ENCODE measurements around the gene ALDH2. TPM values are rescaled to one million over a fixed set of nuclear protein-coding genes. Genes with fewer than 3 reads are reported as not detected.

Gene ALDH2
- total and polyA plus RNA-seq, 10 of the 15 experiments (the other 5 are each of a cell fraction or from before 2014, with no cell fraction given): 1.4 to 16.4 (median 8.7) TPM

DNA sequence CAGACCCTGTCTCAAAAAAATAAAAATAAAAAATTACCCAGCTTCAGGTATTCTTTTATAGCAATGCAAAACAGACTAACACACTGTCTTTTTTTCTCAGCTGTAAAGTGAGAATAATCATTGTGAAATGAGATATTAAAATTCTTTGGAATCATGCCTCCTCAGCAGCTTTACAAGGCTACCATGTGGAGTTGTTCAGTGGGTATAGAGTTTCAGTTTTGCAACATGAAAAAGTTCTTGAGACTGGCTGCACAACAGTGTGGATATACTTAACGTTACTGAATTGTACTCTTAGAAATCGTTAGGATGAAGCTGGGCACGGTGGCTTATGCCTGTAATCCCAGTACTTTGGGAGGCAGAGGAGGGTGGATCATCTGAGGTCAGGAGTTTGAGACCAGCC, 59.6 kb downstream of the ALDH2 start (continued):
- TF ChIP-seq, protein P1, sequence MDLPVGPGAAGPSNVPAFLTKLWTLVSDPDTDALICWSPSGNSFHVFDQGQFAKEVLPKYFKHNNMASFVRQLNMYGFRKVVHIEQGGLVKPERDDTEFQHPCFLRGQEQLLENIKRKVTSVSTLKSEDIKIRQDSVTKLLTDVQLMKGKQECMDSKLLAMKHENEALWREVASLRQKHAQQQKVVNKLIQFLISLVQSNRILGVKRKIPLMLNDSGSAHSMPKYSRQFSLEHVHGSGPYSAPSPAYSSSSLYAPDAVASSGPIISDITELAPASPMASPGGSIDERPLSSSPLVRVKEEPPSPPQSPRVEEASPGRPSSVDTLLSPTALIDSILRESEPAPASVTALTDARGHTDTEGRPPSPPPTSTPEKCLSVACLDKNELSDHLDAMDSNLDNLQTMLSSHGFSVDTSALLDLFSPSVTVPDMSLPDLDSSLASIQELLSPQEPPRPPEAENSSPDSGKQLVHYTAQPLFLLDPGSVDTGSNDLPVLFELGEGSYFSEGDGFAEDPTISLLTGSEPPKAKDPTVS (IDR thresholded peaks at IDR 0.05; ENCODE audit: low read depth, low read length): no peak
- TF ChIP-seq POLR2A (IDR thresholded peaks at IDR 0.05; ENCODE audit: low read depth, low read length): no peak
- TF ChIP-seq, protein P2, sequence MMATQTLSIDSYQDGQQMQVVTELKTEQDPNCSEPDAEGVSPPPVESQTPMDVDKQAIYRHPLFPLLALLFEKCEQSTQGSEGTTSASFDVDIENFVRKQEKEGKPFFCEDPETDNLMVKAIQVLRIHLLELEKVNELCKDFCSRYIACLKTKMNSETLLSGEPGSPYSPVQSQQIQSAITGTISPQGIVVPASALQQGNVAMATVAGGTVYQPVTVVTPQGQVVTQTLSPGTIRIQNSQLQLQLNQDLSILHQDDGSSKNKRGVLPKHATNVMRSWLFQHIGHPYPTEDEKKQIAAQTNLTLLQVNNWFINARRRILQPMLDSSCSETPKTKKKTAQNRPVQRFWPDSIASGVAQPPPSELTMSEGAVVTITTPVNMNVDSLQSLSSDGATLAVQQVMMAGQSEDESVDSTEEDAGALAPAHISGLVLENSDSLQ (IDR thresholded peaks at IDR 0.05): no peak
- TF ChIP-seq, protein P3, sequence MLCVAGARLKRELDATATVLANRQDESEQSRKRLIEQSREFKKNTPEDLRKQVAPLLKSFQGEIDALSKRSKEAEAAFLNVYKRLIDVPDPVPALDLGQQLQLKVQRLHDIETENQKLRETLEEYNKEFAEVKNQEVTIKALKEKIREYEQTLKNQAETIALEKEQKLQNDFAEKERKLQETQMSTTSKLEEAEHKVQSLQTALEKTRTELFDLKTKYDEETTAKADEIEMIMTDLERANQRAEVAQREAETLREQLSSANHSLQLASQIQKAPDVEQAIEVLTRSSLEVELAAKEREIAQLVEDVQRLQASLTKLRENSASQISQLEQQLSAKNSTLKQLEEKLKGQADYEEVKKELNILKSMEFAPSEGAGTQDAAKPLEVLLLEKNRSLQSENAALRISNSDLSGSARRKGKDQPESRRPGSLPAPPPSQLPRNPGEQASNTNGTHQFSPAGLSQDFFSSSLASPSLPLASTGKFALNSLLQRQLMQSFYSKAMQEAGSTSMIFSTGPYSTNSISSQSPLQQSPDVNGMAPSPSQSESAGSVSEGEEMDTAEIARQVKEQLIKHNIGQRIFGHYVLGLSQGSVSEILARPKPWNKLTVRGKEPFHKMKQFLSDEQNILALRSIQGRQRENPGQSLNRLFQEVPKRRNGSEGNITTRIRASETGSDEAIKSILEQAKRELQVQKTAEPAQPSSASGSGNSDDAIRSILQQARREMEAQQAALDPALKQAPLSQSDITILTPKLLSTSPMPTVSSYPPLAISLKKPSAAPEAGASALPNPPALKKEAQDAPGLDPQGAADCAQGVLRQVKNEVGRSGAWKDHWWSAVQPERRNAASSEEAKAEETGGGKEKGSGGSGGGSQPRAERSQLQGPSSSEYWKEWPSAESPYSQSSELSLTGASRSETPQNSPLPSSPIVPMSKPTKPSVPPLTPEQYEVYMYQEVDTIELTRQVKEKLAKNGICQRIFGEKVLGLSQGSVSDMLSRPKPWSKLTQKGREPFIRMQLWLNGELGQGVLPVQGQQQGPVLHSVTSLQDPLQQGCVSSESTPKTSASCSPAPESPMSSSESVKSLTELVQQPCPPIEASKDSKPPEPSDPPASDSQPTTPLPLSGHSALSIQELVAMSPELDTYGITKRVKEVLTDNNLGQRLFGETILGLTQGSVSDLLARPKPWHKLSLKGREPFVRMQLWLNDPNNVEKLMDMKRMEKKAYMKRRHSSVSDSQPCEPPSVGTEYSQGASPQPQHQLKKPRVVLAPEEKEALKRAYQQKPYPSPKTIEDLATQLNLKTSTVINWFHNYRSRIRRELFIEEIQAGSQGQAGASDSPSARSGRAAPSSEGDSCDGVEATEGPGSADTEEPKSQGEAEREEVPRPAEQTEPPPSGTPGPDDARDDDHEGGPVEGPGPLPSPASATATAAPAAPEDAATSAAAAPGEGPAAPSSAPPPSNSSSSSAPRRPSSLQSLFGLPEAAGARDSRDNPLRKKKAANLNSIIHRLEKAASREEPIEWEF (IDR thresholded peaks at IDR 0.05; ENCODE audit: insufficient replicate concordance, low read depth, low read length): no peak
- TF ChIP-seq JUNB (IDR thresholded peaks at IDR 0.05): no peak
- no peak for TF ChIP-seq ZSCAN29 (IDR thresholded peaks at IDR 0.05)
- TF ChIP-seq PAX5 (IDR thresholded peaks at IDR 0.05; ENCODE audit: borderline replicate concordance, low read depth, low read length): no peak
- TF ChIP-seq, protein P4, sequence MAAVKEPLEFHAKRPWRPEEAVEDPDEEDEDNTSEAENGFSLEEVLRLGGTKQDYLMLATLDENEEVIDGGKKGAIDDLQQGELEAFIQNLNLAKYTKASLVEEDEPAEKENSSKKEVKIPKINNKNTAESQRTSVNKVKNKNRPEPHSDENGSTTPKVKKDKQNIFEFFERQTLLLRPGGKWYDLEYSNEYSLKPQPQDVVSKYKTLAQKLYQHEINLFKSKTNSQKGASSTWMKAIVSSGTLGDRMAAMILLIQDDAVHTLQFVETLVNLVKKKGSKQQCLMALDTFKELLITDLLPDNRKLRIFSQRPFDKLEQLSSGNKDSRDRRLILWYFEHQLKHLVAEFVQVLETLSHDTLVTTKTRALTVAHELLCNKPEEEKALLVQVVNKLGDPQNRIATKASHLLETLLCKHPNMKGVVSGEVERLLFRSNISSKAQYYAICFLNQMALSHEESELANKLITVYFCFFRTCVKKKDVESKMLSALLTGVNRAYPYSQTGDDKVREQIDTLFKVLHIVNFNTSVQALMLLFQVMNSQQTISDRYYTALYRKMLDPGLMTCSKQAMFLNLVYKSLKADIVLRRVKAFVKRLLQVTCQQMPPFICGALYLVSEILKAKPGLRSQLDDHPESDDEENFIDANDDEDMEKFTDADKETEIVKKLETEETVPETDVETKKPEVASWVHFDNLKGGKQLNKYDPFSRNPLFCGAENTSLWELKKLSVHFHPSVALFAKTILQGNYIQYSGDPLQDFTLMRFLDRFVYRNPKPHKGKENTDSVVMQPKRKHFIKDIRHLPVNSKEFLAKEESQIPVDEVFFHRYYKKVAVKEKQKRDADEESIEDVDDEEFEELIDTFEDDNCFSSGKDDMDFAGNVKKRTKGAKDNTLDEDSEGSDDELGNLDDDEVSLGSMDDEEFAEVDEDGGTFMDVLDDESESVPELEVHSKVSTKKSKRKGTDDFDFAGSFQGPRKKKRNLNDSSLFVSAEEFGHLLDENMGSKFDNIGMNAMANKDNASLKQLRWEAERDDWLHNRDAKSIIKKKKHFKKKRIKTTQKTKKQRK (IDR thresholded peaks at IDR 0.05; ENCODE audit: low read depth, low read length): no peak

Data from GM12878 (cell line).